Measurements from ENCODE around the gene RASA3. TPM values are rescaled to one million over a fixed set of nuclear protein-coding genes. Genes with fewer than 3 reads are reported as not detected.

Gene RASA3
- total RNA-seq, 1 experiment from 2014 or later = 9.1 TPM

GRCh38 chr13:114035186-114035582, 97.2 kb downstream of the RASA3 start:
- ATAC-seq = no peak
- CTCF ChIA-PET = no interaction called here
- no peaks in the 10 kb centered on the region for H3F3A ChIP-seq (ENCODE audit: low read length, unreplicated experiment)
- intact Hi-C loops (cut with micrococcal nuclease) = no loop called here
- no peak overlapping the region for H3K27ac ChIP-seq (ENCODE audit: low read length)
- no peak overlapping the region for H3K9ac ChIP-seq (ENCODE audit: low read length)
- POLR2A ChIA-PET (ENCODE audit: unreplicated experiment) = no interaction called here
- no peaks in the 10 kb centered on the region for H3K79me2 ChIP-seq (ENCODE audit: low read length)
- H3K27me3 ChIP-seq (ENCODE audit: low read length) = no peaks in the 10 kb centered on the region
- H2AFZ ChIP-seq (ENCODE audit: low read length) = no peak overlapping the region
- no peak for TF ChIP-seq EZH2phosphoT487 (IDR thresholded peaks at IDR 0.05; ENCODE audit: borderline replicate concordance, low read length)
- TF ChIP-seq EZH2 (IDR thresholded peaks at IDR 0.05; ENCODE audit: low read length, unreplicated experiment) = no peak
- no peak for TF ChIP-seq CTCF (conservative IDR thresholded peaks at IDR 0.05; ENCODE audit: low read depth, low read length)
- H3K4me2 ChIP-seq (ENCODE audit: low read length) = no peak overlapping the region
- BruUV-seq (replicated peaks) = no TSS peak
- H4K20me1 ChIP-seq (ENCODE audit: low read length) = no peaks in the 10 kb centered on the region
- H3K9me2 ChIP-seq (replicated peaks; ENCODE audit: low read length) = no peaks in the 10 kb centered on the region
- H3K4me3 ChIP-seq (ENCODE audit: low read length) = no peak overlapping the region
- DNase-seq = no peak
- H3K9me3 ChIP-seq (ENCODE audit: low read length) = no peaks in the 10 kb centered on the region
- no peaks in the 10 kb centered on the region for H3K36me3 ChIP-seq (ENCODE audit: low read depth, low read length)
- H3K4me1 ChIP-seq (ENCODE audit: insufficient read depth, low read length) = no peaks in the 10 kb centered on the region

- BruUV-seq (replicated peaks) = no TSS peak
- Histone ChIP-seq H3K4me2 (ENCODE audit: low read length) (no peak overlapping the region), H3K27me3 (ENCODE audit: low read length) (no peaks in the 10 kb centered on the region), H3K9me2 (replicated peaks; ENCODE audit: low read length) (no peaks in the 10 kb centered on the region), H3K4me1 (ENCODE audit: insufficient read depth, low read length) (no peaks in the 10 kb centered on the region), H3K79me2 (ENCODE audit: low read length) (no peaks in the 10 kb centered on the region), H3K9ac (ENCODE audit: low read length) (no peak overlapping the region), H3F3A (ENCODE audit: low read length, unreplicated experiment) (no peaks in the 10 kb centered on the region), H3K9me3 (ENCODE audit: low read length) (no peaks in the 10 kb centered on the region), H3K27ac (ENCODE audit: low read length) (no peak overlapping the region), H4K20me1 (ENCODE audit: low read length) (no peaks in the 10 kb centered on the region), H3K36me3 (ENCODE audit: low read depth, low read length) (no peaks in the 10 kb centered on the region), H3K4me3 (ENCODE audit: low read length) (no peak overlapping the region), H2AFZ (ENCODE audit: low read length) (no peak overlapping the region)
- no peak for DNase-seq
- no peak for ATAC-seq
- intact Hi-C loops (cut with micrococcal nuclease) = no loop called here
- ChIA-PET CTCF (no interaction called here), POLR2A (ENCODE audit: unreplicated experiment) (no interaction called here)
- TF ChIP-seq EZH2 (IDR thresholded peaks at IDR 0.05; ENCODE audit: low read length, unreplicated experiment) (no peak), EZH2phosphoT487 (IDR thresholded peaks at IDR 0.05; ENCODE audit: borderline replicate concordance, low read length) (no peak), CTCF (conservative IDR thresholded peaks at IDR 0.05; ENCODE audit: low read depth, low read length) (no peak)
These were observed 97.9 kb downstream of the RASA3 start for GRCh38 chr13:114034481-114034891.

GRCh38 chr13:114033541-114034315, 98.7 kb downstream of the RASA3 start:
- no TSS peak for BruUV-seq (replicated peaks)
- H3K9ac ChIP-seq (ENCODE audit: low read length) = no peak overlapping the region
- ChIA-PET CTCF (no interaction called here), POLR2A (ENCODE audit: unreplicated experiment) (no interaction called here)
- TF ChIP-seq CTCF (conservative IDR thresholded peaks at IDR 0.05; ENCODE audit: low read depth, low read length) (no peak), EZH2 (IDR thresholded peaks at IDR 0.05; ENCODE audit: low read length, unreplicated experiment) (no peak), EZH2phosphoT487 (IDR thresholded peaks at IDR 0.05; ENCODE audit: borderline replicate concordance, low read length) (no peak)
- intact Hi-C loops (cut with micrococcal nuclease) = no loop called here
- no peak overlapping the region for H3K4me2 ChIP-seq (ENCODE audit: low read length)
- H3K27me3 ChIP-seq (ENCODE audit: low read length) = no peaks in the 10 kb centered on the region
- no peaks in the 10 kb centered on the region for H3K79me2 ChIP-seq (ENCODE audit: low read length)
- H3K9me2 ChIP-seq (replicated peaks; ENCODE audit: low read length) = no peaks in the 10 kb centered on the region
- H3K4me3 ChIP-seq (ENCODE audit: low read length) = no peak overlapping the region
- no peak for ATAC-seq
- H2AFZ ChIP-seq (ENCODE audit: low read length) = no peak overlapping the region
- H4K20me1 ChIP-seq (ENCODE audit: low read length) = no peaks in the 10 kb centered on the region
- no peaks in the 10 kb centered on the region for H3K9me3 ChIP-seq (ENCODE audit: low read length)
- no peak overlapping the region for H3K27ac ChIP-seq (ENCODE audit: low read length)
- no peaks in the 10 kb centered on the region for H3F3A ChIP-seq (ENCODE audit: low read length, unreplicated experiment)
- no peak for DNase-seq
- H3K36me3 ChIP-seq (ENCODE audit: low read depth, low read length) = no peaks in the 10 kb centered on the region
- no peaks in the 10 kb centered on the region for H3K4me1 ChIP-seq (ENCODE audit: insufficient read depth, low read length)
